Measurements from ENCODE around the gene TSKU.

Gene TSKU

DNA sequence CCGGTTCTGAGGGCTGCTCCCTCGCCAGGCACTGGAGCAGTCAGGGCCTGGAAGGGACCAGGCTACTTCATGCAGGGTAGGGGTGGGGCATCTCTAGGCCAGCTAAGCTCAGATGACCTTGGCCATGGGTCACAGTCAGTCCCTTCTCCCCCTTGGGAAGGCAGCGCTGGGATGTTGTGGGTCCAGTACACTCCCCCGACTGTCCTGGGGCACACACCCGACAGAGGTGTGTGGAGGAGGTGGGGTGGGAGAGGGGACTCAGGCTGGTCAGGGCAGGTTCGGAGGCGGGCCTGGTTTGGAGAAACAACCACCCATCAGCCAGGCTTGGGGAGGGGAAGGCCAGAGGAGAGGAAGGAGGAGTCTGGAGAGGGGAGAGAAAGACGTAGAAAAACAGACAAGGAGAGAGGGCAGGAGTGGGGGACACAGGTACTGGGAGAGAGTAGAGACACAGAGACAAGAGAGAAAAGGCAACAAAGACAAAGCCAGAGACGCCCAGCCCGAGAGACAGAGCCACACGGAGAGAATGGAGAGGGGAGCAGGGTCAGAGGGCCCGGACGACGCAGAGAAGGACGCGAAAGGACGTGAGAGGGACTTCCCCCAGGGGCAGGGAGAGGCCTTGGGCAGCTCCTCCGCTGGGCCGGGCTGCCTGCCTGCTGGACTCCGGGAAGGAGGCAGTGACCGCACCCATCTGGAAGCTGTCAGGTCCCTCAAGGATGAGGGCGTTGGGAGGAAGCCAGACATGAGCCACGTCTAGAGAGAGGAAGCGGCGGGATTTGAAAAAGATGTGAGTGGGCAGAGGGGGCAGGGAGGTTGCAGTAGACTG, 30.6 kb upstream of the TSKU start:
- DNase-seq (ENCODE audit: low spot score), result peak; percentile 42

DNA sequence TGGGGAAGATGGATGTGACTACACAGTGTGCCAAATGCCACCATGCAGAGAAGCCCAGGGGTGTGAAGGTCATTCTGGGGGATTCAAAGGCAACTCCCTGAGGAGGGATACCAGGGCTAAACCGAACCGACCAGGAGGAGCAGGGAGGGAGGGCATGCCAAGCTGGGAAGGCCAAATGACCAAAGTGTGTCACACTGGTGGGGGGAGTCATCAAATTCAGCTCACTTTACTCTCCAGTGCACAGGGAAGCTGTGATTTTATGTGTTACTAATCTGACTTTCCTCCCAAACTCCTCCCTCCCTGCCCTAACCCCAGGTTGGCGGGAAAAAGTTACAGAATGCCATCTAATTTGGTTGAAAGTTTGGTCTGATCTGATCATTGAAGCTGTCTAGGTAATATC, 29.7 kb upstream of the TSKU start:
- no peak for DNase-seq (ENCODE audit: low spot score)

DNA sequence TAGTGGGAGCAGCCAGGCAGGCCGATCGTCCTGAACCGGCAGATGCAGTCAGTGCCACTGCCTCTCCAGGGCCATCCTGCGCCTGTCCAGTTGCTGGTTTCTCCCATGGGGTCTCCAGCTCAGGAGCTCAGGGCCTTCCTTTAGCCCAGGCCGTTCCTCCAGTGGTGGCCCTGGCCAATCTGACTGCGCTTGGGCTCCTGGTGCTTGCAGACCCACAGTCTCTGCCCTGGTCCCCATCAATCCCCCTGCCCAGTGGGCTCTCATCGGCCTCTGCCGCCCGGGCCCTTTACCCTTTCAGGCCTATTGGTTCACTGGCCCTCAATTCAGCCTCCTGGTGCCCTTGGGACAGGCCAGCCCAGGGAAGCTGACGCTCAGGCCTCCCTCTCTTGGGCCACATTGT, 29.2 kb upstream of the TSKU start:
- no peak for DNase-seq (ENCODE audit: low spot score)

DNA sequence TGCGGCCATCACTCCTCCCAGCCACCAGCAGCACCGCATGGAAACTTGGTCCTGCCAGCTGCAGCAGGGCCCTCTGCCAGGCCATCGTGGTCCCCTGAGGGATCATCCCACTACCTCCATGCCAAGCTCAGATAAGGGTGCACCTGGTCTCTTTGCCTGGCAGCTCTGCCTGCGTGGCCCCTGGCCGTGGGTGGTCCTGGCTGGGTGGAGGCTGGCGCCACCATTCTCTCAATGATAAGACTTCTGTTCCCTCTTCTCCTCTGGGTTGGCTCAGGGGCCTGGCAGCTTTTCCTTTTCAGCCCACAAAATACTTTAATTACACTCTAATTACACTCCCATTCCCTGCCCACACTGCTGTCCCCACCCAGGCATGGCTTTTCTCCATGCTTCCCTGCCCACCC, 26.8 kb upstream of the TSKU start:
- no peak for DNase-seq (ENCODE audit: low spot score)

DNA sequence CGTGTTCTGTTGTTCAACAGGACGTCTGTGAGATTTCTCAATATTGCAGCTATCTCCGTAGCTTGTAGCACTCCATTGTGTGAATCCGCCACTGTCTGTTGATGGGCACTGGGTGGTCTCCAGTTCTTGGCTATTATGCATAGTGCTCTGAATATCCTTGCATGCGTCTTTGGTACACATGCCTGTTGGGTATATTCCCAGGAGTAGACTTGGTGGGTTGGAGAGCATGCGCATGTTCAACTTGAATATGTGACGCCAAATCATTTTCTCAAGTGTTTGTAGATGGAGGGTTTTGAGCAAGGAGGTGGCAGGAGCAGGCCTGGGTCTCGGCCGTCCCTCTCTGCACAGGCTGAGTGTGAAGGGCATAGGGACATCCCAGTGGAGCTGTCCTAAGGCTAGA, 24.8 kb upstream of the TSKU start:
- no peak for DNase-seq (ENCODE audit: low spot score)

DNA sequence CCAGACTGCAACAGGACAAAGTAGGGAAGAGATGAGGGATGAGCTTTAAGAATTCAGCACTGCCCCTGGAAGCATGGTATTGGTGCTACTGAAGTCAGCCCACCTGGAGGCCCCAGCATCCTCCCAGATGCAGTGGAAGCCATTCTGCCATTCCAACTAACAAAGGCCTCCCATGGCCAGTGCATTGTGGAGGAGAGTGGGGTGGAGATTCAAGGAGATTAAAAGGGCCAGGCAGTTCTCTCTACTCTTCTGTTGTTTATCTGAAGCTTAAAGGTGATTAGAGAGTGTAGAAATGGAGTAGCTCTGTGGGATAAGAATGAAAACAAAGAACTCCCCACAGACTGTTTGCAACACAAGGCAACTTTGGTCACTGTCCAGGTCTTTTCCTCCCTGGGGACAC, 24.1 kb upstream of the TSKU start:
- no peak for DNase-seq (ENCODE audit: low spot score)

DNA sequence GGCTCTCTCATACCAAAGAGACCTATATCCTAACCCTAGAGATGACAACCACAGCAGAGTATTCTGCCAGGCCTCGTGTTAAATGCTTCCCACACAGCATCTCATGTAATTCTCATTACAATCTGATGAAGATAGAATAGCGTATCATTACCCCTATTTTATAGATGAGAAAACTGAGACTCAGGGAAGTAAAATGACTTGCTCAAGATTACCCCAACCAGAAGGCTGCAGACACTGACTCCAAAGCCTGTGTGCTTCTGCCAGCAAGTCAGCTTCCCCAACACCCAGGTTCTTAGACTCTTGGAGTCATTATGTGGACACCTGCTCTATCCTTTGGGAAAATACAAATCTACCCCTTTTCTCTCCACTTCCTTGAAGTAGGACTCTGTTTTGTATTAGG, 23.6 kb upstream of the TSKU start:
- DNase-seq (ENCODE audit: low spot score), result no peak

DNA sequence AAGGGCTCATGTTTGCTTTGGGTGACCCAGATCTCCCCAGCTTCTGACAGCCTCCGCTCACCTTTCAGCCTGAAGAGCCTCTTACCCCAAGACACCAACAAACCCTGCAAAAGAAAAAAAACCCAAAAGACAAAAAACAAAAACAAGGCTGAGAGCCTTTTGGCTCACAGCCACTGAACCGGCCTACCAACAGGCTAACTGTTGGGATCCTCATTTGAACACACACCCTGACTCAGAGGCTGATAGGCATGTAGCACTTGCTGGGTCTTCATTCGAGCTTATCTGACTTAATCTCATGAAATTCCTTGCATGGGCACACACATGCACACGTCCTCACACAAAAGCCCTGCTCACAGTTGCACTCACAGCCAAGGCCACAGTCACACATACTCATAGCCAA, 22.9 kb upstream of the TSKU start:
- DNase-seq (ENCODE audit: low spot score), result no peak

DNA sequence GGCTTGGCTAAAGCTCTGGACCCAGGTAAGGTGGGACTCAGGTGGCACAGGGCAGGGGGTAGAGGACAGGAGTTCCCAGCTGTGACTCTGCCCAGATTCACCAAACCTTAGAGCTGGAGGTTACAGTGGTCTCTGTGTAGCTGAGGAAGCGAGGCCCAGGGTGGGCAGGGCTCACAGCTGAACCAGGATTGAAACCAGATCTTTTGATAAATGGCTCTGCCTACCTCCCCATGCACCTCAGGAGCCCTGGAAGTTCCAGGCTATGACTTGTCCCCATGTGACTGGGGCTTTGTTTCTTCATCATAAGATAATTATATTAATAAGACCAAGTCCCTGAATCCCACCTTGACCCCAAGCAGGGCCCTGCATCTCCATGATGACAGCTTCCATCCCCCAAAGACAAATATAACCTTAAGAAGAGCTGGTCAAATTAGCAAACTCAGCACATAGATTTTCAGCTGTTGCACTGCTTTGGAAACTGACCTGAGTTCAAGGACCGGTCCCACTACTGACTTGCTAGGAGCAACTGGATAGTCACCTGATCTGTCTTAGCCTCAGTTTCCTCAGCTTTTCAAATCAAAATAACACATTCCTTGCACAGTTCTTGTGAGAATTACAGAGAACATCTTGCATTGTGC, 21.3 kb upstream of the TSKU start:
- DNase-seq (ENCODE audit: low spot score), result no peak

DNA sequence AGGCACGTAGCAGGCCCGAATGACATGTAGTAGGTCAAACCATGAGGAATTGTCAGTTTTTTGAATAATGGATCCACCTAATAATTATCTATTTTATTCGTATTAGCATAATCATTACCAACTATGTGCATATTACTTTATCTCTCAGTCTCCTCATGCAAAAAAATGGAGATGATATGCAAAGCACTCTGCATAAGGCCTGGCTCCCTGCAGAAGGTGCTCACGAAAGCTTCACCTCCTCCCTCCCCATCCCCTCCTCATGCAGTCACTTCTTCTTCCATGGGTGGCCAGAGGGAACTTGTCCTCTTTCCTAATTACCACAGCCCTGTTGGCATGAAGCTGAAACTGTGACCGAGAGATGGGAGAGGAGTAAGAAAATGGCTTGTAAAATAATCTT, 20.8 kb upstream of the TSKU start:
- DNase-seq (ENCODE audit: low spot score), result no peak

DNA sequence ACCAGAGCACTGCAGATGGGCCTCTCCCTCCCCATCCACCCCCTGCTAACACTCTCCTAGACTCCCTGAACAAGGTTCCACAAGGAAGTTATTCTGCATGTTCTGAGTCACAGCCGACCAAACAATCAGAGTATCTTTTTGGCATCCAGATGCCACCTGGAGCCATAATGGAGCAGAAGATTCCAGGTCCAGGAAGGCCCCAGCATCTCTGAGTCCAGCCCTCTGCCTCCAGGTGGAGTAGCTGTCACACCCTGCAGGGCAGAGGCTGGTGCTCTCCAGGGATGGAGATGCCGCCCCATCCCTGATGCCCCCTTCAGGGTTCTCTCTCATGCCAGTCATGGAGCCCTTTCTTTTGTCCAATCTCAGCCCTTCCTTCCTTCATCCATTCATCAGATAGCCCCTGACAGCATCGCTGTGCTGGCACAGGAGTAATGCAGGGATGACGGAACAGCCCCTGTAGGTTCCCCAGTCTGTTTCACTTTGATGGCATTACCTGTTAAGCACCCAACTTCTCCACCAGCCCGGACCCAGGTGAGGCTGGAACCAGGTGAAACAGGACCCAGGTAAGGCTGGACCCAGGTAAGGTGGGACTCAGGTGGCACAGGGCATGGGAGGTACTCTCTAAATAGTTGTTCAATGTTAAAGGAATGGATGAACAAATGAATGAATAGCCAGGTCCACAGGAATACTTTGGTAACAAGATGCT, 20.1 kb upstream of the TSKU start:
- DNase-seq (ENCODE audit: low spot score), result no peak

DNA sequence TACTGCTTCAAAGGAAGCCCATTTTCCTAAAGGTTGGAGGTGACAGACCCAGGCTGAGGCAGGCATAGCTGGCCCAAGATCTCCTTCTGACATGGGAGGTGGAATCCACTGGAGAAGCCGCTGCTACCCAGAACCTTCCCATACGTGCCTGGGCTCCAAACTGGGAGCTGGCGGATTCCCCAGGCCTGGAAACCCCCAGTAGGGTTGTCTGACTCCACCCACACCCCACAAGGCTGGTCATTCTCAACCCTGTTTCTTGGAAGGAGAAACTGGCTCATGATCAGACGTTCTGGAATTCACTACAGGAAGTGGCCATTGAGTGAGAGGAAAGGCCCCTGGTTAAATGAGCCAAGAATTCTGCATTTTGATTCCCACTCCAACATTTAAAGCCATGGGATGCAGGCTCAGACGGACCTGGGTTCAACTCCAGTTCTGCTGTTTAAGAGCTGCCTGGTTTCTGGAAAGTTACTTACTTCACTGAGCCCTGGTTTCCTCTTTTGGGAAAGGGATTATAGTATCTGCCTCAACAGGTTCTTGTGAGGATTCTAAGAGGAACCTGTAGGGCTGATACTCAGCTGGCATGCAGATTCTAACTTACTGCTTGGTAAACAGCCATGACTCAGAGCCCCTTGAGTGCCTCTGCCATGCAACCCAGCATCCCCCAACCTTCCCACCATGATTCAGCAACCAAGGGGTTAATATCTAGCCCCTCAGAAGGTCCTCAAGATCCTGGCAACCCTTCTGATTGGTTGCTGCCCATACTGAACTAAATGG, 19.4 kb upstream of the TSKU start:
- DNase-seq (ENCODE audit: low spot score), result no peak

DNA sequence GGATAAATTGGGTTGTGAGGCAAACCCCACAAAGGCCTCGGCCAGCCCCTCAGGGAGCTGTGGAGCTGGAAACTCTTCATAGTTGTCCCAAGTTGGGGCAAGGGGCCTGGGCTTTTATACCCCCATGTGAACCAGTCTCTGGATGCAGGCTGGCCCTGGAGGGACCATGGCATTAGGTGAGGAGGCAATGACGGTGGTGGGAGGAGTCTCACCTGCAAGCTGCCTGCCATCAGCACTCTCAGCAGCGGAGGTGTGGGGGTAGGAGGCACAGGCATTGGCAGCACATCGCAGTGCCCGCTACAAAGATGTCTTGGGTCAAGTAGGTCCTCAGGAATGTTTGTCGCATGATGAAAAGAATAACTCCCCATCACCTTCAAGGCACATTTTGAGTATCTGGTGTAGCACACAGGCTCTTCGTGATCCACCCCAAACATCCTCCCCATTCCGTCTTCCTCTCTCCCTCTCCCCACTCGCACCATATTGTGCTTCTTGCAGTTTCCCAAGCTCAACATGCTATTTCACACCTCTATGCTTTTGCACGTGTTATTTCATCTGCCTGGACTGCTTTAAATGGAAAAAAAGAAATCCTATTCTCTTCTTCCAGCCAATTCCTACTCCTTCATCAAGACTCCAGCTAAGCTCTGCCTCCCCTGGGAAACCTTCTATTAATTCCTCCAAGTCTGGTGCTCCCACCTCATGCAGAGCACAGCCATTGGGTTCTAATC, 18.1 kb upstream of the TSKU start:
- no peak for DNase-seq (ENCODE audit: low spot score)

DNA sequence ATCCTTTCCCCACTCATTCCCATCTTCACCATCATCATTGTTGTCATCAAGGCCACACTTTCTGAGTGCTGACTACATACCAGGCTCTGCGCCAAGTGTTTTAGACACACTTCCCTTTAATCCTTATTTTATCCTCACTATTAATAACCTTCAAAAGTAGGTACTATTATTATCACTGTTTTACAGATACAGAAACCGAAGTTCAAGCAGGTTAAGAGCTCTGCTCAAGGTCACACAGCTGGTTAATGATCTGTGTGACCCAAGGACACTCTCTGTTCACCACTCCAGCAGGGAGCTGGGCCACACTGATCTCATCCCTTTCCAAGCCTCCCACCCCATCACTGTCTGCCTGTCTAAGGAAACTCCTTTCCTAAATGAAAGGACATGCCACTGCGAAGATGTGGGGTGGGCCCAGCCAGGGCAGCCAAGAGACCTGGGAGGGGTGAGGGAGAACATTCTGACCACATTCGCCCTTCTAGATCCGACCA, 17.2 kb upstream of the TSKU start:
- no peak for DNase-seq (ENCODE audit: low spot score)

DNA sequence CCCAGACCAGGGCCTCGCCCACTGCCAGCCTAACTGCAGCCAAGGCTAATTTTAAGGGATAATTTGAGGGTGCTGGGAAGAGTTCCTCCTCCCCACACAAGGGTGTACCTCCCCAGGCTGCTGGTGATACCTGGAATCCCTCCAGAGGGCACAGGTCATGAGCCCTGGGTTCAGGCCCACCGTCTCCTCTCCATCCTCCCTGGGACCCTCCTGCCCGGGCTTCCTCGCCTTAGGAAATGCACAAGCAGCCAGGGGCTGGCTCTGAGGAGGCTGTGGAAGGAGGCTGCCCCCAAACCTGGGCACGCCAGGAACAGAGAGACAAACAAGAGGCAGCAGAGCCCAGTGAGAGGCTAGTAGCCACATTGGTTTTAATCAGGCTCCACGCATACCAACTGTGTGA, 16.6 kb upstream of the TSKU start:
- DNase-seq (ENCODE audit: low spot score), result no peak

DNA sequence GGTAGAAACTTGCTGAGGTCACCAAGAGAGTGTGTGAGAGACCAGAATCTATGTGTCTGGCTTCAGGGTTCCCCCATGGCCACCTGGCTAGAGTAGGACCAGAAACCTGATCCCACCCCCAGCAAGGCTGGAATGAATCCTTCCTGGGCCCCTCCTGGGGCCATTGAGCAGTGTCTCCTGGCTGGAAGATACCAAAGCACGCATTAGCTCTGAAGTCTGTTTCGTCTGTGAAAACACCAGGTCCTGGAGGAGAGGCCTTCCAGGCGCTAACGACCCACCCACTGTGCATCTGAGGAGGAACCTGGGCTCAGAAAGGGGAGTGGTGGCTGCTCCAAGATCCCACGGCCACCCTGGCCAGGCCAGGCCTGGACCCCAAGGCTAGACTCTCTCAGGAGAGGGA, 15.5 kb upstream of the TSKU start:
- DNase-seq (ENCODE audit: low spot score), result no peak

DNA sequence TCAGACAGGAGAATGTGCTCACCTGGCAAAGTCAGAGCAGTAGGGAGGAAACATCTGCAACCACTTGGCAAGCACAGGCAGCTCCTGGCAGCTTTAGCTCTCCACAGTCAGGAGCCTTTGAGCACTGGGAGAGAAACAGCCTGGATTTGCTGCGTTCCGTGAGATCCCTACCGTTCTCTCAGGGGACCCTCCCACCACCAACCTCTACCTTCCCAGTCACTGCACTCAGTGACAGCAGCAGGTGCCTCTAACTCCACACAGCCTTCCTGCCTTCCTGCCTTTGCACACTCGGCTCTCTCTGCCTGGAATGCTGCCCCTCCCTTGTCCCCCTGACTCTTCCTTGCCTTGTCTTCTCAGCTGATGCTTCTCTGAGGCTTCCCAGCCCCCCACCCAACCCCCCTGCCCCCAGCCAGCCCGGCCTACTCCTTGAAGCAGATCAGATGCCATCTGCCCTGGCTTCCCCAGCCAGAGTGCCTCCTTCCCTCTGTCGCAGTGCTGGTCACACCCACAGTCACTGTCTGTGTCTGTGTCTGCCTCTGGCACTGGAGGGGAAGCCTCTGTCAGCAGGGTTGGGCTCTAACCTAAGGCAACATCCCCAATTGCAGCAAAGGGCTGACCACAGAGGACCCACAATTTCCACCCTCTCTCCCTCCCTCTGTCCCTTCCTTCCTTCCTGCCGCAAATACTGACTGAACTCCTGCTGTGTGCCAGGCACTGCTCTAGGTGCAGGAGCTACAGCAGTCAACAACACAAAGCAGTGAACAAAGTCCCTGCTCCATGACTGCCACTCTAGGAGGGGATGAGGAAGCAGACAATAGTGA, 14.9 kb upstream of the TSKU start:
- DNase-seq (ENCODE audit: low spot score), result no peak

DNA sequence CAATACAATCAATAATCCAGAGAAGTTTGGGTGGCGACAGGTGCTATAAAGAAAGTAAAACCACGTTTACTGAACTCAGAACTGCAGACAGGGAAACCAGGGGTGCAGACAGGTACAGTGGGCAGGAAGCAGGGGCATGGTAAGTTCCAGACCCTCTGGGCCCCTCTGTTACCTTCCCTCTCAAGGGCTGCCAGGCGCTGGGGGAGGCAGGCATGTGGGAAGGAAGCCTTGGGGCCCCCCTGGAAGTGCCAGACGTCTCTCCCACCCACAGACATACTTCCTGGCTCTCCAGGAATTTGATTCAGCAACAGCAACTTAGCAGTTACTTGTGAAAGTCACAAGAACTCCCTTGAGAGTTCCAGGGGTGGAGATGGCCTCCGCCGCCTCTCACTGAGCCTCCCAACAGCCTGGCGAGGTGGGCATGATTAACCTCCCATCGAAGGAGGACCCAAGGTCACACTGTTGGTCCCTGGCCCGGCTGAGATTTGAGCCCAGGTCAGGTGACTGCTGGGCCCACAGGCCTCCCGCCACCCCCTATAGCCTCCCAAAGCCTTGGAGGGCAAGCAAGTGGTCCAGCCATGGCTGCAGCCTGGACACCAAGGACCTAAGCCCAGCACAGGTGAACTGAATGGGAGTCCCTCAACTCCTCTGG, 14.1 kb upstream of the TSKU start:
- DNase-seq (ENCODE audit: low spot score), result no peak

DNA sequence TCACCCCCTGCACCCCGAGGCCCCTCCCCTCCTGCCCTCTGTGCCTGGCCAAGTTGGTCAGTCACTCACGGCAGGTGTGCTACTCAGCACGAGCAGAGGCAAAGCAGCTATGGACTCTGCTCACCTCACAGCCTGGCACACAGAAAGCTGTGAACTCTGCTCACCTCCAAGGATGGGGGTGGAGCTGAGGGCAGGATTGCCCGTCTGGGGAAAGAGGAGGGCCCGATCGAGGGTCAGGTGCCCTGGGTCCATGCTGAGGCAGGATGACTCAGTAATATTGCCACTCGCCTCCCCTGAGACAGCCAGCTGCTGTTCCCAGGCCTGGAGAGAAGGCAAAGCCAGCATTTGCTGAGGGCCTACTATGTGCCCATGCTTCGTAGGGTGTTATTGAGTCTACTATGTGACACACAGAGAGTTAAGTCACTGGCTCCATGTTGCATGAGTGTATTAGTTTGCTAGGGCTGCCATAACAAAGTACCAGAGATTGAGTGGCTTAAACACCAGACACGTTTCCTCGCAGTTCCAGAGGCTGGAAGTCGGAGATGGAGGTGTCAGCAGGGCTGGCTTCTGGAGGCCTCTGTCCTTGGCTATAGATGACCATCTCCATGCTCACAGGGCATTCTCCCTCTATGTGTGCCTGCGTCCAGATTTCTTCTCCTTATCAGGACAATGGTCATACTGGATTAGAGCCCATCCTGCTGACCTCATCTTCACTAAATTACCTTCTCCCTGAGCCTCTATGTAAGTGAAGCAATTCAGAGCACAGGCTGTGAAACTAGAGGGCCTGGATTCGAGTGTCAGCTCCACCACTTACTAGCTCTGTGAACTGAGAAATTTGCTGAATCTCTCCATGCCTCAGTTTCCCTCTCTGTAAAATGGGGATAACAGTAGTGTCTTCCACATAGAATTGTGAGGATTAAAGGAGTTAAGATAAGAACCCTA, 13.2 kb upstream of the TSKU start:
- DNase-seq (ENCODE audit: low spot score), result no peak

Data from iPS-NIHi11 (cell line).